NCI-H524 treated with DMSO at 0.1 percent for 48 hours (cell line): ENCODE results near the gene GYS2.

Experiments used
- DNase-seq: peaks from one replicate; lab custom pipeline; 2025; lab: John Stamatoyannopoulos, UW

GYS2 gene

DNA sequence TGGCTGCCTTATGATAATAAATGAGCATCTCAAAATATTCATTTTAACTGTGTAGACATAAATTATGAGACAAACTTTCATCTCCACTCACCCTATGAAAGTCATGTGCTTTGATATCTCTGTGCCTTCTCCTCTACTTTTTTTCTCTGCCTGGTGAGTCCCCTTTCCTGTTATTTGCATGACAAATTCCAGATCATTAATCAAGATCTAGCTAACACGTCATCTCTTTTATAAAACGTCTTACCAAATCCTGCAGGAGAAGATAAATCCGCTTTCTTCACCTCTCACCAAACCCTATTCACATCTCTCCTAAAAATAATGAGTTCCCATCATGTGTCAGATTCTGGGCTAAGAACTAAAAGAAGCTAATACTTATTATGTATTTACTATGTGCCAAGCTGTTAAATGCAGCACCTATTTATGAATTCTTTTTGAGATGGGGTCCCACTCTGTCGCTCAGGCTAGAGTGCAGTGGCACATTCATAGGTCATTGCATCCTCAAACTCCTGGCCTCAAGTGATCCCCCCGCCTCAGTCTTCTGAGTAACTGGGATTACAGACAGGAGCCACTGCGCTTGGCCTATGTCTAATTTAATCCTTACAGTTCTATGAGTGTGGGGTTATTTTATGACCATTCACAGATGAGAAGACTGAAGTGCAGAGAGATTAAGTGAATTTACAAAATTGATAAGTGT, 51.9 kb downstream of the GYS2 start:
- no peak for DNase-seq

- DNase-seq: no peak
Observed at GRCh38 chr12:21551841-21552465, 52.7 kb downstream of the GYS2 start.

GRCh38 chr12:21547437-21547836, 57.2 kb downstream of the GYS2 start:
- DNase-seq: no peak

DNA sequence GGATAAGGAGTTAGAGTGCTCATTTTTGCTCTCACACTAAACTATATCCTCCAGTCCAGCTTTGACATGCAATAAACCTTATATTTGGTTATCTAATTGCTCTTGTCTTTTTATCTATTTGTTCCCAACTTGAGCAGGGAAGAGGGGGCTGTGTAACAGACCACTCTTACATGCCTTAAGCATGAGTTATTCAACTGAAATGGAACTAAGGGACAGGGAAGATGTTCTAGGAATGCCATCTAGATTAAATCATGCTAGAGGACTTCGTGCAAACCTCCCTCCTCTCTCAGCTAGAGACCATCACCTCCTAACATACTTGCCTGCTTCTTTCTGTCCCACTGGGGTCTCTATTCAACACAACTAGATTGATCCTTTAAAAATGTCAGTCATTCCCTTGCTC, 57.9 kb downstream of the GYS2 start:
- DNase-seq: no peak

DNA sequence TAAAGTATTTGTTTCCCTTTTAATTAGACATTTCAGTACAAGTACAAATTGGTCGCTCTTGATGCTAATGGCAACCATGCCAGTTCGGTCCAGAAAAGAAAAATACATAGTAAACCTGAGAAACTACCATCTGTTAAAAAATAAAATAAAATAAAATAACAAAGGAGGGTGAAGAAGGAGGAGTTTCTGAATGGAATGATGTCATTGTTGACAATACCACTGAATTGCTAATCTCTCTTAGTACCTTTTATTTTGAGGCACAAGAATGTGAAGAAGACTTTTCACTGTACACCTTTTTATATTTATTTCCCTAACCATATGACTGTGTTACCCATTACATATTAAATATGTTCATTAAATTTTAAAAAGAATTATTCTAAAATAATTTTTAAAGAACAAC, 59.1 kb downstream of the GYS2 start:
- DNase-seq: no peak

DNA sequence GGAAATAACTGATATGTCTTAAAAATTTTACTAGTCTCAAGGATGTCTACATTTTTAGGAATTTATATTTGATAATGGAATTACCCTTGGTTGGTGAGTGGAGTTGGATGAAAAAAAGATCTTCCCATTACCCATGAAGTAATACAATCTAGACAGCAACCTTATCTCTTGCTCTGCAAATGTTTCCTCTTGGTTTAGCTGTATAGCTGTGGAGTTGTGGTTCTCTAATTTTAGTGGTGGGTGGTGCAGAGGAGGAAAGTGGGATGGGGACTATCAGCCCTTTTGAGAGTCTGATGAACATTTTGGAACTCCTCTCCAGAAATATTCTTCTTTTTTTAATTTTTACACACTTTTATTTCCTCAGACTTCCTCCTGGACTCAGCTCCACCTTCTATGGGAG, 61.5 kb downstream of the GYS2 start:
- DNase-seq: no peak

GRCh38 chr12:21542403-21542802, 62.2 kb downstream of the GYS2 start:
- DNase-seq: no peak

DNA sequence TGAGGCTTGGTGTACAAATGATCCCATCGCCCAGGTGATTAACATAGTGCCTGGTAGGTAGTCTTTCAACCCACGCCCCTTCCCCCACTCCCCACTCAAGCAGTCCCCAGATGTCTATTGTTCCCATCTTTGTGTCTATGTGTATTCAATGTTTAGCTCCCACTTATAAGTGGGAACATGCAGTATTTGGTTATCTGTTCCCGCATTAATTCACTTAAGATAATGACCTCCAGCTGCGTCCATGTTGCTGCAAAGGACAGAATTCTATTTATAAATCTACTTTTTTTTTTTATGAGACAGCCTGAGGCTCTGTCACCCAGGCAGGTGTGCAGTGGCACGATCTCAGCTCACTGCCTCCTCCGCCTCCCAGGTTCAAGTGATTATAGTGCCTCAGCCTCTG, 62.9 kb downstream of the GYS2 start:
- DNase-seq: no peak

DNA sequence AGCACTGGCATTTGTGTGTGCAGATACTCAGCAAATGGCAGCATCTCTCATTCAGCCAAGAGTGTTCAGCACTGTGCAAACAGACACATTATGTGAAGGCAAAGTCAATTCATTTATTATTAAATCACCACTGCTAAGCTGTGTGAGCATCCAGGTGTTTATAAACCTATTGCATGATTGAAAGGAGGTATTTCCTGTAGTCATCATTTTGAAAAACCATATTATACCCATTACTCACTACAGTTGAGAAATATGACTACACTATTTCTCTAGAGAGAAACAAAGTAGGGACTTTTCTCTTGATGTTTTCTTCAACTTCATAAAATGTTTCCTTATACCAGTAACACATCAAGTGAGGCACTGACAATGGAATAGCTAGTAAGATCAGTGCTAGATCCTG, 64.8 kb downstream of the GYS2 start:
- DNase-seq: no peak

- no peak for DNase-seq
Observed at GRCh38 chr12:21538061-21538653, 66.5 kb downstream of the GYS2 start.

DNA sequence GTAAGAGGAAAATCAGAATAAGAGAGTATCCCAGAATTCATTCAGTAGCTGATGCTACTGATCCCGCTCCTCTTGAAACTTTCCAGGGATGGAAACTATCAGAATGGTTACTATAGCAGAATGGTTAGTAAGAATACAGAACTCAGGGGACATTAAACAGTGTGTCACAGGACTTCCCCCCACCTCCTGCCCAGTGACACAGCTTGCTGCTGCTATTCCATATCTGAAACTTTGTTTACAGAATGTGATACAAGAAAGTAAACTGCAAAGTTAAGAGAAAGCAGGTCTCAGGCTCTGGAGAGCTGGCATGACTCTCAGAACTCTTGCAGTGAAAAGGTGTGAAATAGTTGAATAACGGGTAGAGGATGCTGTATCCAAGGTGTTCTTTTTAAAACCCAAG, 75.2 kb downstream of the GYS2 start:
- no peak for DNase-seq

GRCh38 chr12:21528953-21529352, 75.7 kb downstream of the GYS2 start:
- DNase-seq: no peak

GRCh38 chr12:21527451-21528180, 77.0 kb downstream of the GYS2 start:
- DNase-seq: peak; percentile 4

DNA sequence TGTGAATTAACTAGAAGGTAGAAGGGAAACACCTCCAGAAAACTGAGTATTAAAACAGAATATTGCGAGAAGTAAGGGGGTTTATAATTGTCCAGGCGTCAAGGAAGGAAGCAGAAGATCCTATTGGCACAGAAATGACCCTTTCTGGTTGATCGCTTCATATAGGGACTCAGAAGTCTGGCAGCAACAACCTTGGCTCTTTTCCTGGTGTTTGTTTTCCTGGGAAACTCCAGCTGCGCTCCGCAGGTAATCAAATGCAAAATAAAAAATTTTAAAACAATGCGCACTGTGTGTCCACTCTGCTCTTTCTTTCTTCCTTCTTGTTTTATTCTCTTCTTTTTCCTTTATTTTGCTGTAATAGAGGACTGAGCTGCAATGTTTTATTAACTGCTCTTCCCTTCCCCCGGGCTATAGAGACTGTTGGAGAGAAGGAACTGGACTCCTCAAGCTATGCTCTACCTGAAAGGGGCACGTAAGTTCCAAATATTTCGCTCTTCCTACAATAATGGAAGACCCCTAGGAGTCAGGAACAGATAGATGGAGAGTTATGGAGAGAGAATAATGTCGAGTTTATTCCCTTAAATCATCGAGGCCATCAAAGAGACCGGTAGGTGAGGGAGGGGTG, 77.8 kb downstream of the GYS2 start:
- DNase-seq: no peak

GRCh38 chr12:21526053-21526452, 78.6 kb downstream of the GYS2 start, which contains the start of gene SPX:
TSS of gene SPX (plus strand) at chr12:21526296. CDS start at chr12:21526473, 177 bp downstream.
- DNase-seq: no peak

GRCh38 chr12:21523148-21523547, 81.5 kb downstream of the GYS2 start:
- no peak for DNase-seq

DNA sequence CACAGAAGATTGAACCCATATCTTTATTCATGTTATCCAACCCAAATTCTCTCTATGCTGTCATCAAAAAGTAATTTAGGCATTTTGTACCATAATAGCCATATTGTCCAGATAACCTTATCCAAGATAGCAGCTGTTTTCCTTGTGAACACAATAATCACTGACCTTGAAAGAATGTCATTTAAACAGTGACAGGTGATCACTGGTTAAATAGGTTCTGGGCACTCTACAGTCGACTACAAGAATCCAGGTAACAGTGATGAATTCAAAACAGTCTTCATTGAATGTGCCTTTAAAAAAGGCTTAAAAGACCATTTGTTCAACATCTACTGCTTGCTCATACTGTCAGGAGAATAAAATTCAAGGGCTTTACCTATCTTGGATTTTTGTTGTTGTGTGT, 83.1 kb downstream of the GYS2 start:
- no peak for DNase-seq

DNA sequence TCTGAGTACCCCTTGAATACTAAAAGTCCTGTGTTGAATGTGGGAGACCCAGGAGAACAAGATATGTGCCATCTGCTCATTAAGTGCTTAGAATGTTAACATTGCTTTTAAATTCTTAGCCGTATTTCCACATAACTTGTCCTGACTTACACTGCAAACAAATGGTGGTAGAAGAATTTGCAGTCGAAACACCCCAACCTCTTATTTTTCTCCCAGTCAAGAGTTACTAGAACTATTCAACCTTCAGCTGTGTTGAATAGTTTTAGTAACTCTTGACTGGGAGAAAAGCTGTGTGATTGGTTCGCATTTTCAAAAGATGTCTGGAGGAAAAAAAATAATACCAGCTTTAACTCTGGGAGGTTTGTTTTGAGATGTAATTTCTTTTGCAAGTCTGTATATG, 86.2 kb downstream of the GYS2 start:
- DNase-seq: no peak

GRCh38 chr12:21516281-21516680, 88.4 kb downstream of the GYS2 start:
- DNase-seq: no peak

- no peak for DNase-seq
Observed at GRCh38 chr12:21509768-21510167, 94.9 kb downstream of the GYS2 start.

DNA sequence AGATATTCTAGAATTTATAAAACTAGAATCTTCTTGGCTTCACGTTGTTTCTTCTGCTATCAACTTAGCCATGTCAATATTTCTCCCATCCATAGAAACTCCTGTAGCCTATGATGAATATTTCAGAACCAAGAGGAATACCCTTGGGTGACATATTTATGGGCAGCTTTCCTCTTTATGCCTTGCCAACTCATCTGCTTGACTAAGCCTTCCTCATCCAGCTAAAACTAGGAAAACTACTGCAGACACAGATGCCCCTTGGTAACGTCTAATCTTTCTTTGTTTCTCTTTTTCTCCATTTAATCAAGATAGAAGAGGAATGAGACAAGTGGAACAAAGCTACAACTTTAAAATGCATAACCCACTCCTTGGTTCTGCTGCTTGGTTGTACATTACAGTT, 96.8 kb downstream of the GYS2 start:
- no peak for DNase-seq

DNA sequence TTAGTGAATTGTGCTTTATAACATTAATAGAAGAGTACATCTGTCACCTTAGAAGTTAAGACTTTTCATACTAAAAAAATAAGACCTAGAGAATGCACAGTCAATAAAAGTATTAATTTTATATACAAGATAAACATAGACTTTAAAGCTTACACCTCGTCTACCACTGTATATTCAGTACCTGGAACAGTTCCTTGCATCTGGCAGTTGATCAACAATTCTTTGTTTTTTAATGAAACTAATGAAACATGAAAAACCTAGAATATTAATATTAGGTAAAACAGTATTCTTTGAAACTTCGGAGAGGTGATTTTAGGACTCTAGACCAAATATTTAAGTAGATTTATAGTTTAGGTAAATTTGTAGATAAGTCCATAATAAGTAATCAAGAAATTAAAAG, 98.8 kb downstream of the GYS2 start:
- DNase-seq: no peak
